ENCODE data around the gene TDRD3.

Gene TDRD3

DNA sequence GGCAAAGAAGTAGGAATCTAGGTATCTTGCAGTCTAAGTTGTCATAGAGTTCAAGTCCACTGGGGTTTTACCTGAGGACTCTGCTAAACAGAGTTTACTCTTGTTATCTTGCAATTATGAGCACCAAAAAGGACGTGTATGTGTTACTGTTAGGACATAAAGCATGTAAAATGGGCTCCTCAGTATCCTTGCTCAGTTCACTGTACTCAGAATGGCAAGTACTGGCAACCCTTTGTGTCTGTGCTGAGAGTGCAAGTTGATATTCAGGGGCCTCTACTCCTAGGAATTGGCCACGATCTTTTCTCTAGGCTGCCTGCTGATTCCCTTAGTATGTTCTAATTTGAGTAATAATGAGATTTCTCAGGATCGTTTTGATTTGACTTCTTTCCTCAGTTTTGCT, 13.3 kb downstream of the TDRD3 start:
- H3K36me3 ChIP-seq (ENCODE audit: insufficient read depth, low read length): peaks cover 13% of the 10 kb centered on the region; the same call in 1 of the 2 replicates
- peak overlapping the region; percentile 59; the same call in 1 of the 2 replicates for H3K27ac ChIP-seq
- no peak overlapping the region; the same call in 1 of the 2 replicates for H3K4me3 ChIP-seq
- H3K9ac ChIP-seq (ENCODE audit: insufficient read length): no peak overlapping the region
- no peak for TF ChIP-seq EZH2 (IDR thresholded peaks at IDR 0.05)
- TF ChIP-seq POLR2AphosphoS5 (IDR thresholded peaks at IDR 0.05; ENCODE audit: borderline replicate concordance, low read depth, low read length): no peak
- no peak for TF ChIP-seq FOXP2 (optimal IDR thresholded peaks at IDR 0.05; ENCODE audit: control extremely low read depth, extremely low read length, insufficient read depth)
- no peak for DNase-seq (ENCODE audit: low read depth, low spot score)
- no peaks in the 10 kb centered on the region for H3K9me3 ChIP-seq (ENCODE audit: low read depth, low read length)

DNA sequence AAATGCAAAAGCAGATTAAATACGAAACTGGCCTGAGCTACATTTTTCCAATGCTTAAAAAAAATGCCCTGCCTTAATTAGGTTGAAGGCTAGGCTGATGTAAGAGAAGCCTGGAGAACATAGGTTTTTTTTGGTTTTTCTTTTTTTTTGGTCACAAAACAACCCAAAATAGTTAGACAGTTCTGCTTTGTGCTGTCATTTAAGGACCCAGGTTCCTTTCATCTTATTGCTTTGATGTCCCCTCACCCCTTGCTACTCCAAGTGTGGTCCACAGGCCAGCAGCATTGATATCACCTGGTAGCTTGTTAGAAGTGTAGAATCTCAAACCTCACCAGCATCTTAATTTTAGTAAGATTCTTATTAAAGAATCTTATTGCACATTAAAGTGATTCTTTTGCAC, 14.4 kb downstream of the TDRD3 start:
- TF ChIP-seq EZH2 (IDR thresholded peaks at IDR 0.05): no peak
- Histone ChIP-seq H3K9ac (ENCODE audit: insufficient read length) (no peak overlapping the region), H3K9me3 (ENCODE audit: low read depth, low read length) (no peaks in the 10 kb centered on the region), H3K4me3 (no peak overlapping the region), H3K36me3 (ENCODE audit: insufficient read depth, low read length) (peaks cover 17% of the 10 kb centered on the region; the same call in 1 of the 2 replicates), H3K27ac (0 out of 2 replicates have a peak overlapping the region, but pooled peaks have one; percentile 2)
- no peak for DNase-seq (ENCODE audit: low read depth, low spot score)

DNA sequence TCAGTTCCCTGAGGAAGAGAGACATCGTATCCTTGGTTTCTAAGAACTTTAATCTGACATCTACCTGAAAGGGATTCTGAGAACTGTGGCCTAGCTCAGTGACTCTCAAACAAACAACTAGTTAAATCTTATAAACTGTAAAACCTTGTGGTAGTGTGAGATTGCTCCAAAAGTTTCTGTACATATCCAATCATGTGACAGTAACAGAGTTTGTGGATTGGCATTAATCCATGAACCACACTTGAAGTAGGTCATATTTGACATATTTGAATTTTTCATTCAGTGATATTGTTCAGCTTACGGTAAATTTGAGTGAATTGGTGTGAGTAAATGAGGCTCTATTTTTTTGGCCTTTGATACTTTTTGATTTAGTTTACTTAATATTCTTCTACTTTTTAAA, 15.0 kb downstream of the TDRD3 start:
- DNase-seq (ENCODE audit: low read depth, low spot score): no peak
- H3K27ac ChIP-seq: no peak overlapping the region
- TF ChIP-seq POLR2AphosphoS5 (IDR thresholded peaks at IDR 0.05; ENCODE audit: borderline replicate concordance, low read depth, low read length): no peak
- no peak for TF ChIP-seq EZH2 (IDR thresholded peaks at IDR 0.05)
- no peak for TF ChIP-seq FOXP2 (optimal IDR thresholded peaks at IDR 0.05; ENCODE audit: control extremely low read depth, extremely low read length, insufficient read depth)
- no peak overlapping the region for H3K4me3 ChIP-seq
- H3K36me3 ChIP-seq (ENCODE audit: insufficient read depth, low read length): peaks cover 17% of the 10 kb centered on the region; the same call in 1 of the 2 replicates
- H3K9ac ChIP-seq (ENCODE audit: insufficient read length): no peak overlapping the region
- H3K9me3 ChIP-seq (ENCODE audit: low read depth, low read length): no peaks in the 10 kb centered on the region

DNA sequence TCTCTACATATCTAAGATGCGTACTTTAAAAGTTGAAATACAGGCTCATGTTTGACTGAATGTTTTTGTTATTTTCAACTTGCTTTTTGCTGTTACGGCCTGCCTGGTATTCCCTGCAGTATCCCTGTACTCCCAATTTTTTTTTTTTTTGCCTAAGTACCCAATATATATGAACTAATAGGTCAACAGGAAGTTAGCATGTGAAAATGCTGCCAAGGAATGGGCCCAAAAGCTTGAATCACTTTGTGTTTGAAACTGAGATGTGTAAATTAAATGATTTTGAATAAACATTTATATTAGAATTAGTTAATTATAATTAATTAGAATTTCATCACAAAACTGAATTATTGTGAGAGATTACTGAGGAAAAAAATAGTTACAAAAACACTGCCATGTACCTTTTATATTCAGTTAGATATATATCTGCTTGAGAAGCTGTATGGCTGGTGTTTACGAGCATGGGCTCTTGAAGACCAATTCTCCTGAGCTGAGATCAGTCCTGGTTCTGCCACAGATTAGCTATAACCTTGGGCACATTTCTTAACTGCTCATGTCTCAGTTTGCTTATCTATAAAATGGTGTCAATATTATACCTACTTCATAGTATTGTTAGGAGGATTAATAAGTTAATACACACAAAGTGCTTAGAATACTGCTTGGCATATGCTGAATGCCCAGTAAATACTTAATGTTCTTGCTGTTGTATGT, 16.0 kb downstream of the TDRD3 start:
- Histone ChIP-seq H3K9ac (ENCODE audit: insufficient read length) (no peak overlapping the region), H3K9me3 (ENCODE audit: low read depth, low read length) (peaks cover 6% of the 10 kb centered on the region; the same call in 1 of the 2 replicates), H3K4me3 (no peak overlapping the region), H3K36me3 (ENCODE audit: insufficient read depth, low read length) (peaks cover 9% of the 10 kb centered on the region; the same call in 1 of the 2 replicates), H3K27ac (no peak overlapping the region)
- DNase-seq (ENCODE audit: low read depth, low spot score): no peak
- TF ChIP-seq EZH2 (IDR thresholded peaks at IDR 0.05) (no peak), POLR2AphosphoS5 (IDR thresholded peaks at IDR 0.05; ENCODE audit: borderline replicate concordance, low read depth, low read length) (no peak), FOXP2 (optimal IDR thresholded peaks at IDR 0.05; ENCODE audit: control extremely low read depth, extremely low read length, insufficient read depth) (no peak)

DNA sequence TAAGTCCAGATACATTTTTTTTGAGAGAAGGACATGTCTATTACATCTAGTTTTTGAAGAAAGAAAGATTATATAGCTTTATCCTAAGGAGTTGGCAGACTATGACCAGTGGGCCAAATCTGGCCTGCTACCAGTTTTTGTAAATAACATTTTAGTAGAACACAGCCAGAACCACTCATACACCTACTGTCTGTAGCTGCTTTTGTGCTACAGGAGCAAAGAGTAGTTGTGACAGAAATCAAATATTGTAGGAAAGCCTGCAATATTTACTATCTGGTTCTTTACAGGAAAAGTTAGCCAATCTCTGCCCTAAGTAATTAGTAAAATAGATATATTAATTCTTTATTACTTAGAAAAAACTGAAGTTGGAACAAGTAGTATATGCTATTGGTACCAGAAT, 17.2 kb downstream of the TDRD3 start:
- no peak for TF ChIP-seq POLR2AphosphoS5 (IDR thresholded peaks at IDR 0.05; ENCODE audit: borderline replicate concordance, low read depth, low read length)
- TF ChIP-seq FOXP2 (optimal IDR thresholded peaks at IDR 0.05; ENCODE audit: control extremely low read depth, extremely low read length, insufficient read depth): no peak
- TF ChIP-seq EZH2 (IDR thresholded peaks at IDR 0.05): no peak
- DNase-seq (ENCODE audit: low read depth, low spot score): no peak
- Histone ChIP-seq H3K27ac (no peak overlapping the region), H3K9ac (ENCODE audit: insufficient read length) (no peak overlapping the region), H3K4me3 (no peak overlapping the region), H3K36me3 (ENCODE audit: insufficient read depth, low read length) (peaks cover 19% of the 10 kb centered on the region; the same call in 1 of the 2 replicates), H3K9me3 (ENCODE audit: low read depth, low read length) (peaks cover 8% of the 10 kb centered on the region; the same call in 1 of the 2 replicates)

DNA sequence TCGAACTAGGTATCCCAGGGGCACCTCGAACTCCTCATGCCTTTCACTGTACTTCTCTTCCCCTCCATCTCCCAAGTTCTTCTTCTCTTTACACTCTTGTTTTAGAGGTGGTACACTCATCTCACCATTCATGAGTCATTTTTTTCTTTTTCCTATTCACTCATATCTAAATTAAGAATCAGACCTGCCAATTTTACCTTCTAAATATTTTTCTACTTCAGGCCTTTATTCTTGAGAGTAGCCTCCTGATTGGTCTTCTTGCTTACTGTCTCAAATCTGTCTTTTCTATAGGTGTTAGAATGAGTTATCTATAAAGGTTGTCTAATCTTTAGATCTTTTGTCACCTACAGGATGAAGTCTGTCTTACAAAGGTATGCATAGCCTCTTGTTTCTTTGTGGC, 20.7 kb downstream of the TDRD3 start:
- H3K9ac ChIP-seq (ENCODE audit: insufficient read length): no peak overlapping the region
- peaks cover 26% of the 10 kb centered on the region; the same call in 1 of the 2 replicates for H3K36me3 ChIP-seq (ENCODE audit: insufficient read depth, low read length)
- no peak overlapping the region for H3K4me3 ChIP-seq
- H3K27ac ChIP-seq: no peak overlapping the region
- TF ChIP-seq POLR2AphosphoS5 (IDR thresholded peaks at IDR 0.05; ENCODE audit: borderline replicate concordance, low read depth, low read length): no peak
- TF ChIP-seq EZH2 (IDR thresholded peaks at IDR 0.05): no peak
- TF ChIP-seq FOXP2 (optimal IDR thresholded peaks at IDR 0.05; ENCODE audit: control extremely low read depth, extremely low read length, insufficient read depth): no peak
- DNase-seq (ENCODE audit: low read depth, low spot score): no peak
- H3K9me3 ChIP-seq (ENCODE audit: low read depth, low read length): peaks cover 8% of the 10 kb centered on the region

DNA sequence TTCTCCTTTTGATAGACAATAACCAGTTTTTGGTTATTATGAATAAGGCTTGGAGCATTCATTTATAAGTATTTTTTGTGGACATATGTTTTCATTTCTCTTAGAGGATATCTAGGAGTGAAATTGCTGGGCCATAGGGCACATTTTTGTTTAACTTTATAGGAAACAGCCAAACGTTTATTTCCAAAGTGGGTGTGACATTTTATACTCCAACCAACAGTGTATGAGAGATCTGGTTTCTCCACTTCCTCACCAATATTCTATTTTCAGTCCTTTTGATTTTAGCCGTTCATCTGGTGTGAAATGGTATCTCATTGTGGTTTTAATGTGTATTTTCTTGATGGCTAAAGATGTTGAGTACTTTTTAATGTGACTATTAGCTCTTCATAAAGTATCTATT, 21.9 kb downstream of the TDRD3 start:
- H3K9ac ChIP-seq (ENCODE audit: insufficient read length): no peak overlapping the region
- no peak for DNase-seq (ENCODE audit: low read depth, low spot score)
- no peak overlapping the region for H3K27ac ChIP-seq
- H3K9me3 ChIP-seq (ENCODE audit: low read depth, low read length): peaks cover 8% of the 10 kb centered on the region
- TF ChIP-seq EZH2 (IDR thresholded peaks at IDR 0.05) (no peak), FOXP2 (optimal IDR thresholded peaks at IDR 0.05; ENCODE audit: control extremely low read depth, extremely low read length, insufficient read depth) (no peak), POLR2AphosphoS5 (IDR thresholded peaks at IDR 0.05; ENCODE audit: borderline replicate concordance, low read depth, low read length) (no peak)
- peaks cover 26% of the 10 kb centered on the region; the same call in 1 of the 2 replicates for H3K36me3 ChIP-seq (ENCODE audit: insufficient read depth, low read length)
- H3K4me3 ChIP-seq: no peak overlapping the region

DNA sequence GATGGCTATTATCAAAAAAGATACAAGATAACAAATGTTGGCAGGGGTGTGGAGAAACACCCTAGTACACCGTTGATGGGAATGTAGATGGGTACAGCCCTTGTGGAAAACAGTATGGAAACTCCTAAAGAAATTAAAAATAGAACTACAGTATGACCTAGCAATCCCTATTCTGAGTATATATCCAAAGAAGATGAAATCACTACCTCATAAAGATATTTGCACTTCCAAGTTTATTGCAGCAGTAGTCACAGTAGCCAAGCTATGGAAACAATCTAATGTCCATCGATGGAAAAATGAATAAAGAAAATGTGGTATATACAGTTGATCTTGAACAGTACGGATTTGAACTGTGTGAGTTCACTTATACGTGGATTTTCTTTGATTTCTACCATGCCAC, 28.3 kb downstream of the TDRD3 start:
- H3K4me3 ChIP-seq: no peak overlapping the region
- no peak for TF ChIP-seq FOXP2 (optimal IDR thresholded peaks at IDR 0.05; ENCODE audit: control extremely low read depth, extremely low read length, insufficient read depth)
- no peak for TF ChIP-seq EZH2 (IDR thresholded peaks at IDR 0.05)
- no peak for TF ChIP-seq POLR2AphosphoS5 (IDR thresholded peaks at IDR 0.05; ENCODE audit: borderline replicate concordance, low read depth, low read length)
- H3K9ac ChIP-seq (ENCODE audit: insufficient read length): no peak overlapping the region
- no peaks in the 10 kb centered on the region; the same call in none of the 2 replicates for H3K9me3 ChIP-seq (ENCODE audit: low read depth, low read length)
- no peak for DNase-seq (ENCODE audit: low read depth, low spot score)
- H3K27ac ChIP-seq: no peak overlapping the region
- H3K36me3 ChIP-seq (ENCODE audit: insufficient read depth, low read length): peaks cover 11% of the 10 kb centered on the region
